AG04449 (cell line): ENCODE results near the gene LUC7L.
A peak's percentile ranks its signal among the peaks of the same experiment; 100 is the strongest.

Experiments used
- CTCF ChIA-PET: fragments of 350-600 bp; formaldehyde crosslinking; extraction: SDS; loops from one replicate; lab custom pipeline; 2021; ENCODE audit warnings: antibody characterized with exemption; lab: Yijun Ruan, JAX
- POLR2A ChIA-PET: fragments of 400-600, 350-600 bp; formaldehyde crosslinking; extraction: SDS; loops from one replicate; lab custom pipeline; 2020; ENCODE audit warnings: antibody characterized with exemption, inconsistent platforms; lab: Yijun Ruan, JAX
- DNase-seq: peaks from one replicate; pipeline ENCODE4 v3.0.0-alpha.2; 2010; ENCODE audit warnings: low read depth, low spot score
- H3K4me3 ChIP-seq: 2 replicates; pipeline ENCODE4 v1.5.1; 2011; ENCODE audit warnings: low read depth, mild to moderate bottlenecking, control low read depth, low read length
- CTCF ChIP-seq: IDR thresholded peaks from one replicate; pipeline ENCODE4 v1.5.1; 2011; ENCODE audit warnings: mild to moderate bottlenecking, moderate library complexity, low read length, control low read depth, inconsistent platforms; ENCODE audit not compliant: insufficient read depth; ENCODE audit errors: missing control alignments

LUC7L gene

GRCh38 chr16:149024-149660 lies 80.1 kb downstream of the LUC7L start:
- ChIA-PET POLR2A (no interaction called here), CTCF (interaction anchor here (1.1 to 2.4 kb wide), 2 partner anchors 32 to 42 kb away, joined by 4 to 8 read pairs; partner anchors contain the start of gene HBQ1)
- DNase-seq = peak; percentile 16
- TF ChIP-seq CTCF = no peak
- no peak overlapping the region for H3K4me3 ChIP-seq

DNA sequence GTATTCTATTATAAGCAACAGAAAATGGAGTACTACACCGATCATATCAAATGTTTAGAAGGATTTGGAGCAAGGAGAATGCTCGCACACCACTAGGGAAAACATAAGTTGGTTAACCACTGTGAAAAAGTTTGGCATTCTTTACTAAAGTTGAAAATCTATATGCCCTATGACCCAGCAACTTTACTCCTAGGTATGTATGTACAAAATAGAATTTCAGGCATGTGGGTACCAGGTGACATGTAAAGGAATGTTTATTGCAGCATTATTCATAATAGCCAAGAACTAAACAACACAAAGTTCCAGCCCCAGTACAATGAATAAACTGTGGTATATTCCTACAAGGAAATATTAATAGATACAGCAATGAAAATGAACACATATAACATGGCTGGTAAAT lies 82.6 kb downstream of the LUC7L start:
- H3K4me3 ChIP-seq = no peak overlapping the region
- CTCF ChIA-PET = no interaction called here
- no peak for DNase-seq
- POLR2A ChIA-PET = no interaction called here
- no peak for TF ChIP-seq CTCF

- ChIA-PET POLR2A (interaction anchor here (0.6 kb wide), 1 partner anchor 40 kb away, joined by 3 read pairs; no protein-coding TSS in a partner anchor), CTCF (no interaction called here)
- DNase-seq = no peak
- TF ChIP-seq CTCF = no peak
- no peak overlapping the region for H3K4me3 ChIP-seq
These were observed 84.4 kb downstream of the LUC7L start for GRCh38 chr16:144797-145252.

GRCh38 chr16:143456-143855 lies 85.8 kb downstream of the LUC7L start:
- ChIA-PET POLR2A (no interaction called here), CTCF (interaction anchor here (0.7 to 3.2 kb wide), 5 partner anchors 26 to 47 kb away, joined by 3 to 10 read pairs (median 5); partner anchors contain the start of gene HBQ1)
- H3K4me3 ChIP-seq = no peak overlapping the region
- DNase-seq = no peak
- no peak for TF ChIP-seq CTCF

- DNase-seq = no peak
- CTCF ChIA-PET = interaction anchor here (0.6 to 3.2 kb wide), 7 partner anchors 11 to 46 kb away, joined by 3 to 10 read pairs (median 4); partner anchors contain the start of gene HBQ1
- TF ChIP-seq CTCF = no peak
- POLR2A ChIA-PET = no interaction called here
- H3K4me3 ChIP-seq = no peak overlapping the region
These were observed 86.2 kb downstream of the LUC7L start for GRCh38 chr16:143047-143446.

GRCh38 chr16:142405-142967 lies 86.8 kb downstream of the LUC7L start:
- TF ChIP-seq CTCF = no peak
- no peak for DNase-seq
- no peak overlapping the region for H3K4me3 ChIP-seq
- ChIA-PET CTCF (interaction anchor here (0.6 to 3.2 kb wide), 4 partner anchors 10 to 46 kb away, joined by 3 to 10 read pairs (median 6); no protein-coding TSS in a partner anchor), POLR2A (no interaction called here)
